22Rv1 (cell line): ENCODE data around the gene LYSMD1.

Experiments
- H3K27ac ChIP-seq: fragments of 450-650 bp; 2 replicates; pipeline ENCODE4 v1.5.1; 2017
- CTCF ChIP-seq: fragments of 450-650 bp; IDR thresholded peaks from 2 replicates; pipeline ENCODE4 v1.5.1; 2017; ENCODE audit warnings: mild to moderate bottlenecking
- ZFX ChIP-seq: fragments of 450-650 bp; IDR thresholded peaks from 2 replicates; pipeline ENCODE4 v1.6.1; 2017; ENCODE audit warnings: antibody characterized with exemption, borderline replicate concordance

LYSMD1 gene

GRCh38 chr1:151158326-151158725, 7.4 kb downstream of the LYSMD1 start:
- TF ChIP-seq ZFX: no peak
- TF ChIP-seq CTCF: no peak
- no peak overlapping the region for H3K27ac ChIP-seq

- TF ChIP-seq ZFX: no peak
- no peak for TF ChIP-seq CTCF
These were observed 8.6 kb downstream of the LYSMD1 start for GRCh38 chr1:151157067-151157531.

GRCh38 chr1:151156515-151156819, 9.2 kb downstream of the LYSMD1 start, which contains the start of gene TNFAIP8L2:
Gene TNFAIP8L2 (plus strand): TSS chr1:151156649. CDS start chr1:151158698, 2,049 bp downstream.
- TF ChIP-seq CTCF (no peak), ZFX (no peak)
- no peak within 1 kb of the TSS for H3K27ac ChIP-seq

More at GRCh38 chr1:151157067-151157531, 8.6 kb downstream of the LYSMD1 start:
- no peak overlapping the region for H3K27ac ChIP-seq

GRCh38 chr1:151147665-151148064, 18.0 kb downstream of the LYSMD1 start:
- no peak for TF ChIP-seq ZFX
- no peak for TF ChIP-seq CTCF
- H3K27ac ChIP-seq: no peak overlapping the region

GRCh38 chr1:151147132-151147503, 18.6 kb downstream of the LYSMD1 start:
- no peak overlapping the region for H3K27ac ChIP-seq
- TF ChIP-seq CTCF: no peak
- no peak for TF ChIP-seq ZFX

- H3K27ac ChIP-seq: no peak within 1 kb of the TSS
- TF ChIP-seq CTCF: no peak
- TF ChIP-seq ZFX: no peak
These were observed 19.1 kb downstream of the LYSMD1 start, which contains the start of gene SEMA6C for GRCh38 chr1:151146412-151147131. Gene SEMA6C (minus strand): TSS chr1:151146631. CDS start chr1:151142621, 4,010 bp downstream.

- no peak overlapping the region for H3K27ac ChIP-seq
- TF ChIP-seq ZFX: no peak
- TF ChIP-seq CTCF: no peak
These were observed 19.7 kb downstream of the LYSMD1 start for GRCh38 chr1:151146072-151146411.
